Thyroid gland (tissue), 4 donors: ENCODE results near the gene CACNB3.

Experiments
- CTCF ChIP-seq, 6 experiments: fragments of 200-600 bp in 3 of 6; fragments of 450-650 bp in 3 of 6; sonication (generic) in 3 of 6; IDR thresholded peaks; one replicate each; pipeline ENCODE4 v1.5.1; 2016 to 2019; ENCODE audit warnings: antibody characterized with exemption in 6 of 6, mild to moderate bottlenecking in 2 of 6, inconsistent platforms in 1 of 6, moderate library complexity in 1 of 6
- POLR2A ChIP-seq, 2 donors: fragments of 450-650 bp; IDR thresholded peaks; one replicate each; pipeline ENCODE4 v1.6.1; 2017; ENCODE audit warnings: antibody characterized with exemption in 2 of 2, mild to moderate bottlenecking in 2 of 2, moderate library complexity in 1 of 2

GRCh38 chr12:48811437-48812090 lies 6.7 kb upstream of the CACNB3 start:
- TF ChIP-seq CTCF (IDR thresholded peaks at IDR 0.05) (no peak), POLR2A (IDR thresholded peaks at IDR 0.05) (no peak)
